ENCODE measurements around the gene BORCS5.

- no peak for TF ChIP-seq CTCF (IDR thresholded peaks at IDR 0.05)
- no peak for TF ChIP-seq EZH2 (IDR thresholded peaks at IDR 0.05; ENCODE audit: borderline replicate concordance, insufficient read depth, low read depth, low read length, poor library complexity, severe bottlenecking)
Observed at GRCh38 chr12:12476857-12477531, 120.1 kb downstream of the BORCS5 start.
